HG03045 (cell line): ENCODE measurements around the gene MAN2B2.

Source experiments
- ATAC-seq: cut with Tn5 transposase; IDR thresholded peaks from one replicate; pipeline ENCODE4 v1.9.1; 2021; ENCODE audit warnings: mild to moderate bottlenecking, moderate library complexity; ENCODE audit not compliant: unreplicated experiment

MAN2B2 gene

DNA sequence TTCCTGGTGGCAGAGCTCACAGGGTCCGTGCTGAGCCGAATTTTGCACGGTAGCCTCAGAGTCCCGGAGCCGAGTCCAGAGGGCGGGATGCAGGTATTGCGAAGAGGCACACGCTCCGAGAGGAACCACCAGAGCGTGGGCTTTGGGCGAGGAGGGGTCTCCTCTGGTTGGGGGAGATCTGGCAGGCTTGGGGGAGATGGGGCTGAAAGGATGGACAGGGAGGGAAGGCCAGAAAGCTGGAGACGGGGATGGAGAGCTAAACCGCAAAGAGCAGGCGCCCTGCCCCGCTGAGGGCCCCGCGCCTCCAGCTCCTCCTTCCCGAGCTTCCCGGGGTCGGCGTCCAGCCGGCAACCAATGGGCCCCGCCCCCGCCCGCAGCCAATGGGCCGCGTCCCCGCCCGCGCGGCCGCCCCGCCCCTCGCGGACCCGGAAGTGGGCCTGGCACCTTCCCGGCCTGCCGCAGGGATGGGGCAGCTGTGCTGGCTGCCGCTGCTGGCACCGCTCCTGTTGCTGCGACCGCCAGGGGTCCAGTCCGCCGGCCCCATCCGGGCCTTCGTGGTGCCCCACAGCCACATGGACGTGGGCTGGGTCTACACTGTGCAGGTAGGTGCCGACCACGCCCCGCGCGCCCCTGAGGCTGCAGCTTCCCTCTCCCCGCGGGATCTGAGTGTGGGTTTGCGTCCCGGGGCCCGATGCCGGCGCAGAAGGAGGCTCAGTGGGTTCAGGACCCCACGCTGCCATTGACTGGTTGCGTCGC lies at the start of gene MAN2B2:
Gene MAN2B2, plus strand, starts transcription at position 443 of the 756 bp plus-strand sequence. Its CDS starts 22 bp downstream, at position 465.
- peak; percentile 92 for ATAC-seq

DNA sequence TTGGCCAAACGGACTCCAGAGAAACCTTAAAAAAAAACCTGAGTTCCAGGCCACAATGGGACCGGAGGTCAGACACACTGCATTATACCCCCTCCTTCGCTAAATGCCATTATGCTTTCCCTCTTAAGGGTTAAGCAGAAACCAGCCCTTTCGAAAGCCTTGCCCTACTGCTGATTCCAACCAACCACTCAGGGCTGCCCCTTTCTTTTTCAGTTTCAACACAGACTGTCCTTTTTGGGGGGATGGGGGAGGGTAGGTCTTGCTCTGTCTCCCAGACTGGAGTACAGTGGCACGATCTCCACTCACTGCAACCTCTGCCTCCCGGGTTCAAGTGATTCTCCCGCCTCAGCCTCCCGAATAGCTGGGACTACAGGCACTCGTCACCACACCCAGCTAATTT lies 49.5 kb upstream of the MAN2B2 start:
- no peak for ATAC-seq

DNA sequence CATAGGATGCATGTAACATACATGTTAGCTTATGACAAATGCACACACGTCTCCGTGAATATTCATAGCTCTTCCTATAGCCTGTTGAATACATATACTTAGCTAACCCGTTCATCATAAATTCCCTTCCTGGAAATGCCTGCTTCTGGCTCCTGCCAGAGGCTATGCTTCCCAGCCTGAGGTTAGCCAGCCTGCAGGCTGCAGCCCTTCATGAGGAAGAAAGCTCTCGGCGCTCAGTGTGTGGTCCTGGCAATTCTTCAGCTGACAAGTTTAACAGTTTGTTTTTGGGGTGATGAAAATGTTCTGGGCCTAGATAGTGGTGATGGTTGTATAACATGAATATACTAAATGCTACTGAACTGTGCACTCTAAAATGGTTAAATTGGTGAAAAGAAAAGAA lies 48.8 kb upstream of the MAN2B2 start:
- ATAC-seq = no peak

DNA sequence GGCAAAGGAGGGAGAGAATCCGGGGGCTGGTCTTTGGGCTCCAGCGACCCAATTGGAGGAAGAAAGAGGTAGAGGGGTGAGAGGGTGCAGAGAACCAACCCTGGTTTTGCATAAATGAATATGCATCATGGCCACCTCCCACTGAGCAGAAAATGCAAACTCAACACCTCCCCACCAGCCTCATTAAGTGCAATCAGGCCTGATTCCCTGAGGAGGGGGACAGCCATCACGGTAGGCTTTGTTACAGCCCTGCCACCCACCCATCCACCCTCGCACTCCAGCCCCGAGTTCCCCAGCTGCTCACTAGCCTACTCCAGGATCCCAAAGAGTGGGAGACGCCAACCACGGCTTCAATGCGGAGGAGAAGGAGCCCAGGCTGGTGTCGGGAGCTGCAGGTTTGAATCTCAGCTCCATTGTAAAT lies 48.3 kb upstream of the MAN2B2 start:
- ATAC-seq = no peak

DNA sequence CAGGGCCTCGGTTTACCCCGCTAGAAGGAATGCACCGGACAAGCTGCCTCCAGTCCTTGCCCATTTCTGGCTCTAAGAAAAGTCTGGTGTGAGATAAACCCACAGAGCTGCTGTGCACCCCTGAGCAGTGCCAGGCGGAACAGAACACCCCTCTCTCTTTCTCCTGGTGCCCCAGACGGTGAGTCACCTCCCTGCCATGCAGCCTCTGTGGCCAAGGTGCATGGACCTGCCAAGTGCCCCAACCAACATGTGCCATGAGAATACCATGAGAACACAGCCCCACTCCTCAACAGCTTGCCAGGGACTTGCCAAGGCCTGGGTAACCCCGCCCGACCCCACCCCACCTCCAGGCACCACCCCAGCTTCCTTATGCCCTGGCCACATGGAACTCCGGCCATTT lies 47.7 kb upstream of the MAN2B2 start:
- ATAC-seq = no peak

DNA sequence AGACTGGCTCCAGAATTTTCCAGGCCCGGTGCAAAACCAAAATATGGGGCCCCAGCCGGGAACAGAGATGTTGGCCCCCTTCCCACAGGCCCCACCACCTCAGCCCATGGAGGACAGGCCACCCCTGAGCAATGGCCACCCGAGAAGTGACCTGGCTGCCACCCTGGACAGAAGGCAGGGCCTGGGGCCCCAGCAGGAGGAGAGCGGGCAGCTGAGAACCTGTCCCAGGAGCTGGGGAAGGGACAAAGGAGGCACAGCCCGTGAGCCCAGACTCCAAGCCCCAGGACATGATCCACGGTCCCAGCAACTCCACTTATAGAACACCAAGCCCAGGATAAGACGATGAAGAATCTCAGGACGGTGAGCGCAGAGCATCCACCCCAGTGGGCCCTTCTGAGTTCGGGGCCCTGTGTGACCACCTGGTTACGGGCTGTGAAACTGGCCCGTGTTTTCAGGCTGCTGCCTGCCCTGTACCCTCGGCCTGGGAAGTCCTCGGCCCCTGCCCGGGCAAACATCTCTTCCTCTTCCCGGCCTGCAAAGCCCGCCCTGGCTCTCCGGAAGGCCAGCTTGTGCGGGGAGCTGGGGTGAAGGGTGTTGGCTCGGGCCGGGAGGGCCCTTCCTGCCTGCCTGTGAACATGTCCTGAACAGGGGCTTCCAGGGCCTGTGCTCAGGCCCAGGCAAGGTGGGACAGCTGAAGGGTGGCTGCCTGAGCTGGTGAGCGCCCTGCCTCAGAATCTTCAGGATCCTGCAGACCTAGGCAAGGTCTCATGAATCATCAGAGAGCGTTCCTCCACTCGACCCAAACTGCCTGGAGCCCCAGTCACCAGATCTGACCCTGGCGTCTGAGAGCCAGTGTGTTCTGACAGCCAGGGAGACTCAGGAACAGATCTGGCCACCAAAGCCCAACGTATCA lies 47.0 kb upstream of the MAN2B2 start:
- ATAC-seq = no peak

DNA sequence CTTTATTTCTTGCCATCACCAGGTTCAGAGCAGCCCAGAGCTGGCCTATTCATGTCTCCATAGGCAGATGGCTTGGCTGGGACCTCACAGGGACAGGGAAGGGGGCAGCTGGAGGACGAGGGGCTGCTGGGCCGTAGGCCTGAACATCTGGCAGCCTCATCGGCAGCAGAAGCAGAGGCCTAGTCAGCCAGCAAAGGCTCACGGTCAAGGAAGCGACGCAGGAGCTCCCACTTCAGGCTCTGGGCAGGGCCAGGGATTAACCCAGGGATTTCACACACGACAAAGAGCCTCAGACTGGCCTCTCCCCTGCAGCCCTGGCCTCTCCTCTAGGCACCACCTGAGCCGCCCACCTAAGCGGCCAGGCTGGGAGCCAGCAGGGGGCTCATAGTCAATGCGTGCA lies 46.0 kb upstream of the MAN2B2 start:
- no peak for ATAC-seq

DNA sequence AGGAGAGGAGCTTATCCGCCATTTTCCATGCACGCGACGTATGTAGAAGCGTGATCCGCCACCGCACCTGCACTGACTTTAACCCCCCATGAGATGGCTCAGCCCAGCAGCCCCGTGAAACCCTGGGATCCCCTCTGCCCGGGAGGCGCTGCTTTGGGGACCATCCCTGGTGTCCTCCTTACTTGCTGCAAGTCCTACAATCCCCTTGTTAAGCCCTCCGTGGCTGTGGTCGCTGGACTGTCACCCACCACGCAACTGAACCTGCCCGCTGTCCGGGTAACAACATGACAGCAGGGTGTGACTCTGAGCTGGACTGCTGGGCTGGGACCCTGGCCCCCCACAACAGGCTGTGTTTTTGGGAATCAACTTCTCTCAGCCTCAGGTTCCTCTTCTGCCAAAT lies 44.7 kb upstream of the MAN2B2 start:
- ATAC-seq = no peak

DNA sequence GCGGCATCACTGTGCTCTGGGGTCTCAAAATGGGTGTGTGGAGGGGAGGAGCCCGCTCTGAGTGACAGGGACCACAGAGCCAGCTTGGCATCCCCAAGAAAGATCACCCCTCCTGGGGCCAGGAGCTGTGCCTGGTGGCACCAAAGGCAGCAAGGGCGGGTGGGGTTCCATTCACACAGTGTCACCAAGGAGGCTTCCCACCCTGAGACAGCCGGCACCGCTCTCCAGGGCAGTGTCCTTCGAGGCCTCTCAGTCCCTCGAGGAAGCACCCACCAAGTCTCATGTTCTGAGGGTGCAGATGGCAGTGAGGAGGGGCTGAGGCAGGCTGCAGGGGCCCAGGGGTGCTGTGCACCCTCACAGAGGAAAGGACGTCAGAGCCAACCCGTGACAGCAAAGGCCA lies 44.0 kb upstream of the MAN2B2 start:
- no peak for ATAC-seq

DNA sequence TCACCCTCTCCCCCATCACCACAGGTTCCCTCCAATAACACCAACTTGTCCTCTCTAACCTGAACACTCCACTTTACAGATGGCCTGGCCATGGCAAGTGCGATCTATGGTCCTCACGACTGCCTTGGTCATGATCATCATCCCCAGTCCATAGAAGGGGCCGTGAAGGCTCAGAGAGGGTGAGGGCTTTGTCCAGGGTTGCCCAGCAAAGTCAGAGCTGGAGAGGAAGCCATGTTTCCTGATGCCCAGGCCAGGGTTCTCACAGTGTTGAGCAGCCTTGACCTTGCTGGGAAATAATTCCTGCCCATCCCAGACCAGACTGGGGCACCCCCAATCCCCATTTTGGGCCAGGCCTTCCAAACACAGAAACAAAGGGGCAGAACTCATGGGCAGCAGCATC lies 42.9 kb upstream of the MAN2B2 start:
- no peak for ATAC-seq

DNA sequence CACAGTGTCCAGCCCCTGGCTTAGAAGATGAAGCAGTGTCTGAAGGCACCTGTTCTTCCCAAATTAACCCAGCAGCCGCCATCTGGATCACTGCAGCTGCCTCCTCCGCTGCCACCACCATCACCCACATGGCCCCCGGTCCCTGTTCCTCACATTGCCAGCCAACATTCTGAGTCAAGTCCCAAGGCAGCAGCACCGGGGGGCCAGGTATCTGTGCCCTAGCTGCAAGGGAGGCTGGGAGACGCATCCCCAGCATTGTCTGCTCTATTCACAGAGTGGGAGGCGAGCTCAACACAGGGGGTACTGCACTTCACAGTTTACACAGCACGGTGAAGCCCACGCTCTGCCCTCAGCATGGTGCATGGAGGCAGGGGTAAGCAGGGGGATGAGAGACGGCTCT lies 42.3 kb upstream of the MAN2B2 start:
- ATAC-seq = no peak

DNA sequence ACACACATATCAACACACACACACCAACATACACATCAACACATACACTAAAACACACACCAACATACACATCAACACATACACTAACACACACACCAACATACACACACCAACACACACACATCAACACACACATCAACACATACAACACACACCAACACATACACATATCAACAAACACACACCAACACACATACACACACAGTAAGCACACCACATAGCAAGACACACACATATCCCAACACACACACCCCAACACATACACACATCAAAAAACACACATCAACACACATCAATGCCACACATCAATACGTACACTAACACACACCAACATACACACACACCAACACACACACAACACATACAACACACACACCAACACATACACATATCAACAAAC lies 40.9 kb upstream of the MAN2B2 start:
- no peak for ATAC-seq

DNA sequence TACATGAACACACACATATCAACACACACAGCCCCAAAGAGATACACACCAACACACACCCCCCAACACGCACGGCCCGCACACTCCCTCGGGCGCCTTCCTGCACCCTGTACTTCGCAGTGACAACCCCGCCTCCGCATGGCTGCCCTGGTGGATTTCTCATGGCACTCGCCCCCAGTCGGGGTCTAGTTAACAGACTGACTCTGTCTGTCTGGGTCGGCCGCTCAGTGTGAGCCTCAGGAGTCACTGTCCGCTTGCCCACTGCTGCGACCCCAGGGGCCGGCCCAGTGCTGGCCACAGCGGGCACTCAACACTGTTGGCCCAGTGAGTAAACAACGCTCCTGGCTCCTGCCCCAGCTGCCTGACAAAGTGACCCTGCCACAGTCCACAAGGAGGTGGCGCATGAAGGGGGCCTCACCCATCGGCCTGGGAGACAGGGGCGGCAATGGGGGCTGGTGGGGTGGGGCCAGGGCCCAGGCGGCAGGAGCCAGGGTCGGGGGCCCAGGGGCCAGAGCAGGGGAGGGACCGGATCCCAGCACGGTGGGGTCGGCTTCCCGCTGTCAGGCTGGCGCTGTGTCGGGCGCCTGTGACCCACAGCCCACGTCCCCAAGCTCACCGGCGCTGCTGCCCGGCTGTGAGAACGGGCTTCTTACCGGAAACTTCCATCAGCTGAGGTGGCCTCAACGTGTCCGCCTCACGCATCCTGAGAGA lies 40.2 kb upstream of the MAN2B2 start:
- no peak for ATAC-seq

DNA sequence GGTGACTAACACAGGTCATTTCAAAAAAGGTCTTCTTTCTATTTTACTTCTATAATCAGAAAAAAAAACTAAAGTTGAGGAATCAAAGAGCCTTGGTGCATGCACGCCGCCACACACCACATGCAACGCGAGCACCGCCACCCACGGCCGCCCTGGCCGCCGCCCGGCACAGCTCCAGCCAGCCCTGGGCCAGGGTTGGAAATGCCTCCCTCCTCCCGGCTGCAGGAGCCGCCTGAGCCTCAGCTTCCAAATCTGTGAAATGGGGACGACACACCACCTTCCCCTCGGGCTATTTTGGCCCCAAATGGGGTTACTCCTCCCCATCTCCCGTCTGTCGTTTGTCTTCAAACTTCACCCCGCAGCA lies 39.7 kb upstream of the MAN2B2 start:
- ATAC-seq = no peak

DNA sequence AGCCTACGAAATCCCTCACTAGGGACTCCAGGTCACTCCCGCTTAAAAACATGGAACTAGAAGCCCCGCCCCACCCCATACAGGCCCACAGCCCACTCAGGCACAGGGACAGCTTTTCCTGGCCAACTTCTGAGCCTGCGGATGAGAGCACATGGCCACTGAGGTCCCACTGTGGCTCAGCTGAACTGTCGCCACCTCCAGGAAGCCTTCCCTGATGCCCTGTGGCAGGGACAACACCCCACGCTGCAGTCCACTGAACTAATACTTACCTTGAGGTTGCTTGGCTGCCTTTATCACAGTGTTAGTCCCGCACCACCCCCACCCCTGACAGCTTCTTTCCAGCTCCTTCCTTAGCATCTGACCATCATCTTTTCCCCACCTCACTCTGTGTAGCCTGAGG lies 39.3 kb upstream of the MAN2B2 start:
- ATAC-seq = no peak

DNA sequence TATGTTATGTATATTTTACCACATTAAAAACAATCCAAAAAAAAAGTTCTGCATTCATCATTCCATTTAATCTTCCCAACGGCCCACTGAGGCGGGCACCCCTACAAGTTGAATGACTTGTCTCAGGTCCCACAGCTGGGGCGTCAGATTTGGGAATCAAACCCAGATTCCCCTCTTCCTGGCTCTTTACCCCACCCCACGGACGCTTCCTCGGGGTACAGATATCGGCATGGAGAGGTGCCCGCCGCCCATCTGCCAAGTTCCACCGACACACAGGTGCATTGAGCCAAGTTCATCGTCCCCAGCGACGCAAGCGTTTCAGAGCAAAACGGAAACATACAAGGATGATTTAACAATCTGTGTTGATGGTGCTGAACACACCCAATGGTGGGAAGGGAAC lies 36.9 kb upstream of the MAN2B2 start:
- no peak for ATAC-seq

DNA sequence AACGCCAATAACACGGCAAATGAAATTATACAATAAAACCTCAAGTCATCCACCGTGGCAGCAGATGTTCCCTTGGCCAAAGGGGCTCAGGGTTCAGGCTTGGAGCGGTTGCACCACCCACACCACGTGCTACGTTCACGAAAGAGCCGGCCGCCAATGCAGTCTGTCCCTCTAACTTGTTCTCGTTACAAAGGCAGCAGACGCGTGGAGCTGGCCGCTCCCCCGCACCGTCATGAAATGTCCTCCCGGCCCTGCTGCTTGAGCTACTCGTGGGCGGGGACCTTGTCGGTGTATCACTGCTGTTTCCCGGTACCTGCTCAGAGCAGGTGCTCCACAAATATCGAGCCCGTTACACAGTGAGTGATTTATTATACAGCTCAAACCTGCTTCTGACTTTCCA lies 36.4 kb upstream of the MAN2B2 start:
- ATAC-seq = no peak

DNA sequence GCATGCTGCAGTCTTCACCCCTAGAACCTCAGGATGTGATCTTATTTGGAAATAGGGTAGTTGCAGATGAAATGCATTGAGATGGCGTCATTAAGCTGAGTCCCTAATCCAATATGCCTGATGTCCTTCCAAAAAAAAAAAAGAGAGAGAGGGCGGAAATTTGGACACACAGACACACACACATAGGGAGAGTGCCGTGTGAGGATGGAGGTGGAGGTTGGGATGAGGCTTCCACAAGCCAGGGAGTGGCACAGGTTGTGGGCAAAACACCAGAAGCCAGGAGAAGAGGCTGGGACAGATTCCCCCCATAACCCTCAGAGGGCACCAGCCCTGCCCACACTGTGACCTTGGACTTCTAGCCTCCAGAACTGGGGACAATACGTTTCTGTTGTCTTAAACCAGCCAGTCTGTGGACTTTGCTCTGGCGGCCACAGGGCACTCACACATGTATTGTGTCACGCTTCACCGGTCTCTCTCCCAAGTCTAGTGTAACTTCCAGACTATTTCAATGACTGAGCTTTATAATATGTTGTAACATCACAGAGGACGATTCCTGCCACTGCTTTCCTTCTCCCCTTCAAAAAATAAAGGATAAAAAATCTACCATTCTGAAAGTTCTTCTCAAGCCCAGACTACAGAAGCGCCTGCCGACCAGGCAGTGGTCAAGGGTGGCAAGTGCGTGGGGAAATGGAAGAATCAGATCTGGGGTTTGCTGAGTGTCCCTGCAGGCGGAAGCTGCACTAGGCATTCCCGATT lies 35.8 kb upstream of the MAN2B2 start:
- no peak for ATAC-seq

DNA sequence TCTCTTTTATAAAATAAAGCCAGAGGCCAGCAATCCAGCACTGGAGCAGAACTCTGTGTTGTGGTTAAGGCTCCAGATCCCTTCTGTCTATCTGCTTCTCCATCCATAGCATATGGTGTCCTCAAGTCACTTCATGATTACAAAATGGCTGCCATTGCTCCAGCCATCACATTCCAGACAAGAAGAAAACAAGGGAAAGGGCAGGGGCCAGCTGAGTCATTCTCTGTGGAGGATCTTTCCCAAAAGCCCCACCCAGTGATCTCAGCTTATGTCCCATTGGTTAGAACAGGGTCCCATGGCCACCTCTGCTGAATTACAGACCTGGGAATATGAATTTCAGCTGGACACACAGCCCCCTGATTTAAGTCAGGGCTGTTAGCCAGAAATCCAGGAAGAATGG lies 34.1 kb upstream of the MAN2B2 start:
- no peak for ATAC-seq

DNA sequence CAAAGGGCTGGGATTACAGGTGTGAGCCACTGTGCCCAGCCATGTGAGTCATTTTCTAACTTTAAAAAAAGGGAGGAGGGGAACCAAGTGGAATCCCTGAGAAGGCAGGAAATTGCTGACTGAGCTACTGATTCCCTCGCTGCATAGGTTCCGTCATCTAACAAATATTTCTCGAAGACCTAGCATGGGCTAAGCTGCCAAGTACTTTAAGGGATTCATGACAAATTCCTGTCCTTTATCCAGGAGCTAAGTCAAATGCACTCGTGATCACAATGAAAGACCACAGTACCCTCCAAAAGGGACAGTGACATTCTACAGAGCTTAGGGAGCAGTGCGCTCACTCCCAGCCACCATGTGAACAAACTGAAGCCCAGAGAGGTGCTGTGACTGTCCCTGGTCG lies 33.2 kb upstream of the MAN2B2 start:
- ATAC-seq = no peak

DNA sequence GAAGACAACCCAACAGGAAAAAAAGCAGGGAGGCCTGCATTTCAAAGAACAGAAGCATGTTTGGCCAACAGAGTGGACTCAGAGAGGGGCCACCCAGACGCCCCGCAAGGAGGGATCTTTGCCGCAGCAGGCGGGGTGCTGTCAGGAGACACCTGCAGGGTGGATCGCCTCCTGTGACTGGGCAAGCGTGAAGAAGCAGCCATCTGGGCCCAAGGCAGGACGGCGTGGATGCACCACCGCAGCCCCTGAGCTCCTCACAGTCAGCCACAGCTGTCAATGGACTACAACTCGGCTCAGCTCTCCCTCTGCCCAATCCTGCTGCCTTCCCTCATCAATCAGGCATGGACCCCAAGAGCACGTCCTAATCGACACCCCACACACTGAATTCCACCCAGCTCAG lies 32.0 kb upstream of the MAN2B2 start:
- no peak for ATAC-seq
